Pons (tissue), 1 donor: Measurements from ENCODE around the gene MYH8.

Experiments
- DNase-seq: peaks from one replicate; pipeline ENCODE4 v3.0.0-alpha.2; 2016; ENCODE audit warnings: low spot score

Gene MYH8

DNA sequence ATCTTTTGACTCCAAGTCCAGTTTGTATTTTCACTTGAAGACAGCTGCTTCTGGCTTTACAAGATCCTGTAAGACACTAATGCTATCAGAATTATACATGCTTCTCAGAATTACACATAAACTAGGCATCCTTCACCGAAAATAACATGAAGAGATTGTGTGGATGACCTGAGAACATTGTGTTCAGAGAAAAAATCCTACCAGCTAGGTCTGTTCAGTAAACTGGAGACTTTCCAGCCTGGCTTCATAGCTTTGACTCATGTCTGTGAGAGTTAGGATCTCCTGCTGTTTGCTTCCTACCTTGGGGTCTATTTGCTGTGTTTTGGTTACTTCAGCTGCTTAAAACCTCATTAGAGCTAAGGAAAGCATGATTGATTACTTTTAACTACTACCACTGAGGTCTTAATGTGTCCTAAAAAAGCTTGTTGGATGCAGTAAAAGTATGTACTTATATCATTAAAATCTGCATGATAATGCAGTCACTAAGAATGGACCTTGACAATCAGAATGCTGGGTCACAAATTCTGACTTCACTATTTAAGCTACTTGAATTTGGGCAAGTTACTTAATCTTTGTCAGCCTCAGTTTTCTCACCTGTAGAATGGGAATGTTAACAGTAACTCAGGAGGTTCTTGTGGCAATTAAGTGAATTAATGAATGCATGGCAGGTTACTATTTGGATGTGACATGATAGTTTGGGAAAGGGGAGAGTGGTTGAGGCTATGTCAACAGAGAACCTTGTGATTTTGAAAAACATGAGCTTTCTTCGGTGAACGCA, 40.9 kb downstream of the MYH8 start:
- DNase-seq: no peak

DNA sequence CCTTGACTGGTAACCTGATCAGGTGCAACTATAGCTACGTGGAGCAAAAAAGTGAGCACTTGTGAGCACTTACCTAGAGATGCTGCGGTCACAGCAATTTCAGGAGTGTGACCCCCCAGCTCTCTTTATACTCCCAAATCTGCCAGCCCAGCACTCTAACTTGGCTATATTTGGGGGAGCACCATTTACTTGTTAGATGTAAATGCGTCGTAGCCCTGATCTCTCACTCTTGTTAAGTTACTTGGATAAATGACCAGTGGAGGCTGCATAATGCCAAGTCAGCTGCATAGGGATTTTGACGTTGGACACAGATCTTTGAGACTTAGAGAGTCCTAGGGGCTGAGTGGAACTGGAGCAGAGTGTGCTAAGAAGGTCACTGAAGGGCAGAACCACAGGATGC, 48.8 kb downstream of the MYH8 start, which contains the start of gene MYH13:
MYH13 (minus strand) TSS at position 101 of the 400 bp plus-strand sequence. CDS start 8,476 bp downstream, outside the sequence.
- no peak for DNase-seq

DNA sequence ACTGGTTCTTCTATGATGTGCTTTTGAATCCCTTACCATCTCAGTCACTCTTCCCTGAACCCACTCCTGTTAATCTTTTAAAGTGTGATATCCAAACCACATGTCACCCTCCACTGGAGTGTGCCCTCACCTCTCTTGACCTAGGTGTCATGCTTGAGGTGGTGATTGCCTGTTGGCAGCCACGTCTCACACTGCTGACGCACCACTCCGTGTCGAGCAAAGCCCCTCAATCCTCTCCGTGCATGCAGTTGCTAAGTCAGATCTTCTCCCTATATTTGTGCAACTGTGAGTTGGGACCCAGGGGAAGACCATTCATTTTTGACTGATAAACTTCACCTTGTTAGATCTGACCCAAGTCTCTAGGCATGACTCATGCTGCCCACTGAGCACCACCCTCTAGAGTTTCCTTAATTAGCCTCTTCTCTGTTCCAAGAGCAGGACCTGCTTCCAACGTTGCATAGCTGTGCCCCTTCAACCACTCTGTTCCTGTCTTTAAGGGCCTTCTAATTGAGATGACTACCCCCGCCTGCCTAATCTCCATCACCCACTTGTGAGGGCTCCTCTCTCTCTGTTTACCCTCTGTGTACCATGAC, 51.6 kb downstream of the MYH8 start:
- no peak for DNase-seq

DNA sequence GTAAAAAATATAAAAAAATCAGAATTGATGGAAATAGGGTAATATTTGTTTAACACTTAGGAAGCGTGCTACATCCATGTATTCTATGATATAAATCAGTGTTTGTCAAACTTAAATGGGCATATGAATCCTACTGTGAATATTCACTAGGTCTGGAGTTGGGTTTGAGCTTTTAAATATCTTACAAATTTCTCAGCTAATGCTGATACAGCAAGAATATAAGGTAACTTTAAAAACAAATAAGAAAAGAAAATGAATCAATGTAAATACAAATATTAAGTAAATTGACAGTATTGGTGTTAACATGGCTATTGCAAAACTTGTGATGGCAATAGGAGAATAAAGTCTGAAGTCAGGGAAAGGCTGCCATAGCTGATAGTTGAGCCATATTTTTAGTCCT, 52.5 kb downstream of the MYH8 start:
- DNase-seq: no peak

DNA sequence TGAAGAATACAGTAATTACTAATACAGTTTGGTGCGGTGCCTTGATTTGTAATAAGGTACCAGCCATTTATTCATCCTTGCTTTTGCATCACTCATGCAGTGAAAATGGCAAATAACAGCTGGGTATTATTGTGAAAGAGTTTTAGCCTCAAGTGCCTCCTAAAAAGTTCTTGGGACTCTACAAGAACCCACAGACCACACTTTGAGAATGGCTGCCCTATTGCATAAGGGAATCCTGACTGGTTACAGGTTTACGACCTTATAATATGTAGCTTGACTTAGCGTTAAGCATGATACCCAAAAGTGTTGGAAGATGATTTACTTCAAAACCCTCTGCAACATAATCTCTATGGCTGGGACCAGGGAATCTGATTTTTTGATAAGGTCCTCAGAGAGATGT, 53.2 kb downstream of the MYH8 start:
- no peak for DNase-seq

DNA sequence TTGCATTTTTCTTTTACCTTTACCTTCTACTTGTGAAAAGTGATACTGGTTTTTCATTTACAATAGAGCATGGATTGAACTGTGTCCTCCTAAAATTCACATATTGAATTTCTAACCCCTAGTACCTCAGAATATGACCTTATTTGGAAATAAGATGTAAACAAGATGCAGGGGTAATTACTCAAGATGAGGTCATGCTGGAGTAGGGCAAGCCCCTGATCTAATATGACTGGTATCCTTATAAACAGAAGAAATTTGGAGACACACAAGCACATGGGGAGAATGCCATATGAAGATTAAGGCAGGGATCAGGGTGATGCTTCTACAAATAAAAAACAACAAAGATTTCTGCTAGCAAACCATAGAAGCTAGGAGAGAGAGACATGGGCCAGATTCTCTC, 61.2 kb downstream of the MYH8 start:
- DNase-seq: no peak

DNA sequence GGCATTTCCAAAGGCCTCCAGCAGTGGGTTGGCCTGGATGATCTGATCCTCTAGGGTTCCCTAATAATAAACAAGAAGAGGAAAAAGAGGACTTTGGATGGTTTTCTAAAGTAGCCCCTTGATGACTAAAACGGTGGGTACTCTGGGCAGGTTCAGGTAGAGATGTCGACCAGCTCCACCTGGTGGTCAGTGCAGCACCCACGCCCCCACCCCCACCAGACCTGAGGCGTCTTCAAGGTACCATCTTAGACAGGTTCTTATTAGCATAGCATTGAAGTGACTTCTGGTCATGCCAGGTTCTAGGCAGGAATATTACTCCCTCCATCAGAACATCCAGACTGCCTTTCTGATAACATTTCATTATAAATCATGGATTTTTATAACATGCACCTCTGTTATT, 64.0 kb downstream of the MYH8 start:
- no peak for DNase-seq

DNA sequence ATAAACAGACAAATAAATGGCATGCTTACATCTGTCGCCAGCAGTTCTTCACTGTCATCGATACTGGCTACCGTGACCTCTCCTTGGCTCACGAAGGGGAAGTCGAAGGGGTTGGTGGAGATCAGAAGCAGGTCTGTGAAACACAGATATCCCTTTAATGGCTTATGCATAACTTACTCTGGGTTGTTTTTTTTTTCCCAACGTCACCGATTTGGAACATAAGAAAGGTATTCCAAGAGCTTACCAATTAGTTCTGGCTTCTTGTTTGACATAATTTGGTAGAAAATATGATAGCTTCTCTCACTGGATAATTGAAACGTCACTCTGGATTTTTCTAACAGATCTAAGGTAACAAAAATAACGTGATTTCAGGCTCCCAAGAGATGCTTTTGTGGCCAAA, 67.1 kb downstream of the MYH8 start:
- DNase-seq: no peak

DNA sequence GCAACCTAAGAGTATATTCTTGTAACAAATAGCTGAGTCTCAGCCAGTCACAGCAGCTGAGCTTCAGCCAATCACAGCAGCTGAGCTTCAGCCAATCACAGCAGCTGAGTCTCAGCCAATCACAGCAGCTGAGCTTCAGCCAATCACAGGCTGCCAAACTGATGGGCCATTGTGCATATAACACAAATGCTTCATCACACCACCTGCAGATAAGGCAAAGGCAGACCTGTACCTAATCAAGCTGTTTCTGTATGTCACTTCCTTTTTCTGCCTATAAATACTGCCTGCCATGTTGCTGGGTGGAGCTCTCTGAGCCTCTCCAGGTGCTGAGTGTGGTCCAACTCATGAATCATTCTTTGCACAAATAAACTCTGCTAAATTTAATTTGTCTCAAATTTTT, 68.9 kb downstream of the MYH8 start:
- DNase-seq: no peak

DNA sequence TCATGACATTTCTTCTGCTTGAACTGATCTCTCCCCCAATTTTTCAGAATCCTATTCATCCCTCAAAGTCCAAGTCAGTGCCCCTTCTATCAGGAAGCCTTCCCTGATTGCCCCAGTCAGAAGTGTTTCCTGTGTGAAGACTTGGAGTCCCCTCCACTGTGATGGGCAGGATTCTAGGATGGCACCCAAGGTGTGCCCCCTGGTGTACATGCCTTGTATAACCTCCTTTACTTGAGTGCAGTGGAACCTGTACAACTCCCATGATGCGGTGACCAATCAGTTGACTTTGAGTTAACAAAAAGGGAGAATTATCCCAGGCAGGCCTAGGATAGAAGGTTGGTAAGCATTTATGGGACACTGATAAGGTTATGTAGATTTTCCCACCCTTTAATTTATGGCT, 72.3 kb downstream of the MYH8 start:
- no peak for DNase-seq

DNA sequence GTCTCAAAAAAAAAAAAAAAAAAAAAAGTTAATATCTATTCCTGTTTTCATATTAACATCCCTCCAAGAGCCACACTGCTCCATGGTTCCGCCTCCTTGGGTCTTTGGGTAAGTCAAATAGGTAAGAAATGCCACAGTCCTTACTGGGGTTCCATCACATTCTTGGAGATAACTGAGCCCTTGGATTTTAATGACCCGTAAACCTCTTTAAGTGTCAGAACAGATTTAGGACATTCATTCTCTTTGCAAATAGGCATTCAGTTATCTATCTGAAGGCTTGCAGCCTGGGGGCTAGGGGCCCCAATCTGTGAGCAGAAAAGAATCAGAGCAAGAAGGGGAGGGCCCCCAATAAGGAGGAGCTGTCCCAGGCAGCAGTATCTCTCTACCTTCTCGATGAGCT, 76.9 kb downstream of the MYH8 start:
- no peak for DNase-seq
